GM18873 (cell line): ENCODE results near the gene ZFAND3.

Experiments
- ATAC-seq: cut with Tn5 transposase; IDR thresholded peaks from one replicate; pipeline ENCODE4 v1.9.1; 2021; ENCODE audit warnings: mild to moderate bottlenecking, moderate library complexity, moderate number of reproducible peaks; ENCODE audit not compliant: unreplicated experiment, low FRiP score

ZFAND3 gene

GRCh38 chr6:37826188-37826587 is 6.7 kb downstream of the ZFAND3 start:
- no peak for ATAC-seq

- no peak for ATAC-seq
Observed at GRCh38 chr6:37826993-37827392, 7.5 kb downstream of the ZFAND3 start.

DNA sequence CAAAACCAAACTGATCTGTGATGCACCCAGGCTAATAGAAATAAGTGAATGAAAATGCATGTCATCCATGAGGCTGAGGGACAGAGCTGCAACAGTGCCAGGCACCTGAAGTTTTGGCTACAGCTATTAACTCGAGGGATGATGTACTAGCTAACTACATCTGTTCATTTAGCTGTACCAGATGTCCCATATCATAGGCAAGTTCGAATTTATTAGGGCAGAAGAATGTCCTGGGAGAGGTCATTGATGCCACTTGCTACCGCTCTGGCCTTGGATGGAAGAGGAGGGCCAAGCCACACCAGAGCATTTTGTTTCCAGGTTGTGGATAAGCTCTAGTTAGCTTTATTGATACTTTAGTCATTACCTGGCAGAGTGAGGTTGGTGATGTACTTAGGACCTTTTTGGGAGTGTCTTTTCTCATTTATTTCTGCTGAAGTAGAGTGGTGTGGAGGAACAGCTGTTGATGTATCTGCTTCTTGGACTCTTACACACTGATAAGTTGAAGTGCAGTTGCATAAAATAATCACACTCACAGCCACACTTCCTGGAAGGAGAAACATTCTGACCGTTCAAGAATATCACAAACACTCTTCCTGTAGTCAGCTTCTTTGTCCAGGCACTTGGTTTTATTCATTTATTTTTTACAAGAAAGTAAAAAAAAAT is 8.2 kb downstream of the ZFAND3 start:
- no peak for ATAC-seq

DNA sequence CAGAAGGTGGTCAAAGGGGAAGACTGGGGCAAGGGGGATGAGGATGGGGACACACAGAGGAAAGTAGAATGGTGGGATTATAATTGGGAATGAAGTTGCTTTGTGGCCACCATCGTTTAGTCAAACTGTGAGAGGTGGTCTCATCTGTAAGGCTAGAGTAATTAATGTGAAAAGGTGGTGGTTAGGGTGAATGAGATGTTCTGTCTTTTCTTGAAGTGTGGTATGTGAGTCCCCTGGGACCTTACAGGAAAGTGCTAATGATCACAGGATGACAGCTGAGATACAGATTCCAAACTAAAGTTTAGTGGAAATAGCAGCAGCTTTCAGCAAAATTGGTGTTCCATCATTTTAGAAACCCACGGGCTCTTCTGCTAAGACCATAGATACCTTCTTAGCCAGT is 10.7 kb downstream of the ZFAND3 start:
- ATAC-seq = no peak

- no peak for ATAC-seq
Observed at GRCh38 chr6:37831457-37831856, 11.9 kb downstream of the ZFAND3 start.

DNA sequence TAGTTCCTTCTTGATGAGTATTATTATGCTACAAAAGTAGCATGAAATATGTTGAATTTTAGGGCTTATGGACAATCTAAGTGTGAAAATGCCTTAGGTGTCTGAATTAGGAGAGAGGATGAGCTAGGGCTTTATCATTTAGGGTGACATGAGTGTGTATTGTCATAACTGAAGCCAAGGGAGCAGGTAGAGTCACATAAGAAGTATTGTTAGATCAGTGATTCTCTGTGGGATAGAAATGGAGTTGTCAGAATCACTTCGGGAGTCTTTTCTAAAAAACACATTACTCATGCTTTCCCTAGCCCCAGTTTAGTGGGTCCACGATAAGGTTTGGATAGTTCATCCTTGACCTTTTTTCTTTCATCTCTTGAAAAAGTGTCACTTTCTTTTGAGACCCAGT is 16.4 kb downstream of the ZFAND3 start:
- no peak for ATAC-seq

DNA sequence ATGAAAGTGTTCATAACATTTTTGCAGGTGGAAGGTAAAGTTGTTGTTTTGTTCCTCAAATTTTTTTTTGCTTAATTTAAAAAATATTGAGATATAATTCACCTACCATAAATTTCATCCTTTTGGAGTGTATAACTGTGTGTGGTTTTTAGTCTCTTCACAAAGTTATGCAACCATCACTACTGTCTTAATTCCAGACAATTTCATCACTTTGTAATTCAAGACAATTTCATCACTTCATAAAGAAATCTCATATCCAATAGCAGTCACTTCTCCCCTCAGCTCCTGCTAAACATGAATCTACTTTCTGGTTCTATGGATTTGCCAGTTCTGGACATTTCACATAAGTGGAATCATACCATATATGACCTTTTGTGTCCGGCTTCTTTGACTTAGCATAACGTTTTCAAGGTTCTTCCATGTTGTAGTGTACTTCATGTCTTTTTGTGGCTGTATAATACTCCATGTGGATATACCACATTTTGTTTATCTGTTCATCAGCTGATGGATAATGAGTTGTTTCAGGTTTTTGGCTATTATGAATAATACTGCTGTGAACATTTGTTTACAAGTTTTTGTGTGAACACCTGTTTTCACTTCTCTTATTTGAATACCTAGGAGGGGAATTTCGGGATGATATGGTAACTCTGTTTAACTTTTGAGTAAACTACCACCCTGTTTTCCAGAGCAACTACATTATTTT is 18.8 kb downstream of the ZFAND3 start:
- ATAC-seq = no peak

DNA sequence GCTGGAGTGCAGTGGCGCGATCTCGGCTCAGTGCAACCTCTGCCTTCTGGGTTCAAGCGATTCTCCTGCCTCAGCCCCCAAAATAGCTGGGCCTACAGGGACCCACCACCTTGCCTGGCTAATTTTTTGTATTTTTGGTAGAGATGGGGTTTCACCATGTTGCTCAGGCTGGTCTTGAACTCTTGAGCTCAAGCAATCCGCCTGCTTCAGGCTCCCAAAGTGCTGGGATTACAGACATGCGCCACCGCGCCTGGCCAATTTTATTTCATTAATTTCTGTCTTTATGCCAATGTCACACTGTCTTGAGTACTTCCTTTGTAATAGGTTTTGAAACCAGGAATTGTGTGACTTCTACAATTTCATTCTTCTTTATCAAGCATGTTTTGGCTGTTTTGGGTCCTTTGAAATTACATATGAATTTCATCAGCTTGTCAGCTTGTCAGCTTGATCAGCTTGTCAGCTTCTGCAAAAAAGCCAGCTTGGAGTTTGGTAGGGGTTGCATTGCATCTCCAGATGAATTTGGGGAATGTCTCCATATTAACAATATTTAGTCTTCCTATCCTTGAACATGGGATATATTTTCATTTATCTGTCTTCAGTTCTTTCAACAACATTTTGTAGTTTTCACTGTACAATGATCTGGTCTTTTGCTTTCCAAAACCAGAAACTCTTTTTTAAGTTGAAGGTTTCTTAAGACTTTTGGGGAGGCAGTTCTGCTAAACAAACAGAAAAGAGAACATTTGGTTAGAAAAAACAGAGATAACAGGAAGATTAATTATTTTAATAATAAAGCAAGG is 20.8 kb downstream of the ZFAND3 start:
- no peak for ATAC-seq

- no peak for ATAC-seq
Observed at GRCh38 chr6:37840940-37841300, 21.4 kb downstream of the ZFAND3 start.

DNA sequence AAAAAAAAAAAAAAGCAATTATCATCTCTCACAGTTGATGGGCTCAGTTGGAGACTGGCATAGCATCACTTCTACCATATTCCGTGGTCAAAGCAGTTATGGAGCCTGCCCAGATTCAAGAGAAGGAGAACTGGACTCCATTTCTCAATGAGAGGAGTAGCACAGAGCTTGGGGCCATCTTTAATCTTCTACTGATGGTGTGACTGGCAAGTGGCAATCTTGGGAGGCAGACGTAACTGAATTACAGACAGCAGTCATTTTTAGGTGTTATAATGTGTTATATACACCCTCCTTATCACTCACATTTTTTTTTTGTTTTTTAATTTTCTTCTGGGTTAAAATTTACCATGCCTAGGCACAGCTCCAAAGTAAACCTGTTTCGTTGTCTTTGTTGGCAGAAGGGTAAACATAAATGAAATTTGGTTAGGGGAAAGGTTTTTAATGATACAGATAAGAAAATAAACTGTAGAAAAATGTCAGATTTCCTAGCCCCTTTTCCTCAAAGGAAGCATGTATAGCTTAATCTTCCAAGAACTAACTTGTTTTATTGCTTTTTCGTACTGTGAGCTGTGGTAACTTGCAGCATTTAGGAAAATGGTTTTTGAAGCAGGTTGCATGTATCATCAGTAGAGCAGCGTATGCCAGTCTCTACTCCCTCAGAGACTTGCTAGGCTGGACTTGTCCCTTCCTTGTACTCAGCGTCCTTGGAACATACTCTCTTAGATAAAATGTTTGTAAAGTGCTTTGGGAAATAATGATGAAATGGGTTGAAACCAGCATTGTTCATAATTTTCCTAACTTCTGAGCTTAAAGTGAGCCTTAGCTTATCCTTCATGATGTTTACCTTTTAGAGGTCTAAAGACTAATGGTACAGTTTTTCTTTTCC is 25.7 kb downstream of the ZFAND3 start:
- no peak for ATAC-seq

GRCh38 chr6:37845930-37846329 is 26.4 kb downstream of the ZFAND3 start:
- no peak for ATAC-seq

- ATAC-seq = no peak
Observed at GRCh38 chr6:37847704-37848103, 28.2 kb downstream of the ZFAND3 start.

DNA sequence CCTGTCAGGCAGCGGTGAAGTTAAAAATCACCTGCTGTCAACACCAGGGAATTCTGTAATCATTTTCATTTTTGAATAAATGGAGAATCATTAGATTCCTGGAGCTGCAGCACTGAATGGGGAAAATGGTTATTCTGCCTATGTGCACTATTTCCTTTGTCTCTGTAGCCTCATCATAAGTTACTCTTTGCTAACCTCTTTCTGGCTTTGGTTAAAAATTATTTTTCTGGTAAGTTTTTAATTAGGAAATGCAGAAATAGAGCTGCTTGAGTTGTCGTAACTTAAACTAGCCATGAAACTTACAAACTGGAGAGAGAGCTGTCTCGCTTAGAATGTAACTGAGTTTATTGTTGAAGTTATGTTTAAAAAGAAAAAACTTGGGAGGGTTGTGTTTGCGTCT is 28.8 kb downstream of the ZFAND3 start:
- no peak for ATAC-seq

- ATAC-seq = no peak
Observed at GRCh38 chr6:37850260-37850659, 30.7 kb downstream of the ZFAND3 start.

DNA sequence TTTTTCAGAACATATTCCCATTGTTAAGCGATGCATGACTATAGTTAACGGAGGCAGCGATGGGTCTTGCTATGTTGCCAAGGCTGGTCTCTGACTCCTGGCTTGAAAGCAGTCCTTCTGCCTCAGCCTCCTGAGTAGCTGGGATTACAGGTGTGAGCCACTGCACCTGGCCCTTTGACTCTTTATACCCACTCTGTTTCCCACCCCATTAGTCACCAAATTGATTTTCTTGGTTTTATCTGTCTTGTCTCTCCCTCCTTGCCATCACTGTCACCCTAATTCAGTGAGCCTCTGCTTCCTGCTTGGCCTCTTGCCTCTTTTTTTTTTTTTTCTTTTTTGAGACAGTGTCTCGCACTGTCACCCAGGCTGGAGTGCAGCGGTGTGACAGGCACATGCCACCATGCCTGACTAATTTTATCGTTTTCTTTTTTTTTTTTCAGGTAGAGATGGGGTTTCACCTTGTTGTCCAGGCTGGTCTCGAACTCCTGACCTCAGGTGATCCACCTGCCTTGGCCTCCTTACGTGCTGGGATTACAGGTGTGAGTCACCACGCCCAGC is 31.3 kb downstream of the ZFAND3 start:
- ATAC-seq = no peak

DNA sequence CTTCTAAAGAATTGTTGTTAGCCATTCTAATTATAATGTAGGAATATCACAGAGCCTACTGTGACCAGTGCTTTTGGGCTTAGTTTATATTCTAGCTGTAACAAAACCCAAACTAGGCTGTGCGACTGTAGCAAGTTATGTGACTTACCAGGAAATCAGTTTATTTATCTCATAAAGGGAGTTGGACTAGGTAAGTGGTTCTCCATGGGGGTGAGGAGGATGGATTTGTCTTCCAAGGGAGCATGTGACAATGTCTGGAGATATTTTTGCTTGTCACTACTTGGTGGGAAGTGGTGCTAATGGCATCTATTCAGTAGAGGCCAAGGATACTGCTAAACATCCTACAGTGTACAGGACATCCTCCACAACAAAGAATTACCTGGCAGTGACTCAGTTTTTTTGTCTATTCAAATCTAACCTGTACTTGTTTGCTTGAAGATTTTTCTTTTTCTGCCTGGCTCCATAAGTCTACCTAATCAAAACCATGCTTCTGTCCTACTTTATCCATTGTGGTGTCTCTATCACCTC is 32.5 kb downstream of the ZFAND3 start:
- ATAC-seq = no peak

DNA sequence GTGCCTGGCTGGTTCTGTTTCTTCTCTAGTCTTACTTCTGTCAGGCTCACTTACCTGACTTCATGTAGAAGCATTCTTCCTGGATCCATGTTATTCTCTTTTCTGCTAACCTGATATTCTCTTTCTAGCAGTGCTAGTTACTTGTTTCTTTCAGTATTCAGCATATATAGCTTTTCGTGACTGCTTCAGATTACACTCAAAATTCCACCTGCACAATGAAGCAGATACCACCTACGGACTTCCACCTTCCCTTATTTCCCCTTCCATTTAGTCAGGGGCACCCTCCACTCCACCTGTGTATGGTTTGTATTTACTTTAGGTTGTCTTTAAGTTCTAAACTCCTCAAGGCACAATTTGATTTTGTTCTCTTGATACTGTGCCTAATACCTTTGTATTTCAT is 36.8 kb downstream of the ZFAND3 start:
- ATAC-seq = no peak

- ATAC-seq = no peak
Observed at GRCh38 chr6:37858363-37858762, 38.8 kb downstream of the ZFAND3 start.

DNA sequence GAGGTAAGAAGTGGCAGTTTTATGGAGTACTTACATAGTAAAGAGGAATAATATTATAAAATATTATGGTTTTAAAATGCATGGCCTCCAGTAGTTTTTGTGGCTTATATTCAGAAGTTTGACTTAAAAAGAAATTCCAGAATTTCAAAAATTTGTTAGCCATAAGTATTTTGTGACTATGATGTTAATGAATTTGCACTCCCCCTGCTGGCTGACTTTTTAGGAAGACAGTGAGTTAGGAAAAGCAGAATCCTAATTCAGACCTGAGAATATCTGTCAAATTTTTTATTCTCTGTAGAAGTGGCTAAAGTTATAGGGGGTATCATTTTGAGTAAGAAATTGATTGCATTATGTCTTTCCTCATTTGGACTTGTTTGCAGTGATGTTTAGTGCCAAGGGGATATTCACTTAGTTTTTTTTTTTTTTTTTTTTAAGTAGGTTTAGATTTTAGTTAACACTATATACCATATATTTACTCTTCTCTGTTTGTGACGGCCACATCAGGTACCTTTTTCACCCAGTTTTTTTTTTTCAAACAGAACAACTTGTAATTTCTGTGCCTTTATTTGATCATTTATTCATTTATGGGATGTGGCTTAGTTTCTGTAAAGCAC is 40.8 kb downstream of the ZFAND3 start:
- no peak for ATAC-seq

DNA sequence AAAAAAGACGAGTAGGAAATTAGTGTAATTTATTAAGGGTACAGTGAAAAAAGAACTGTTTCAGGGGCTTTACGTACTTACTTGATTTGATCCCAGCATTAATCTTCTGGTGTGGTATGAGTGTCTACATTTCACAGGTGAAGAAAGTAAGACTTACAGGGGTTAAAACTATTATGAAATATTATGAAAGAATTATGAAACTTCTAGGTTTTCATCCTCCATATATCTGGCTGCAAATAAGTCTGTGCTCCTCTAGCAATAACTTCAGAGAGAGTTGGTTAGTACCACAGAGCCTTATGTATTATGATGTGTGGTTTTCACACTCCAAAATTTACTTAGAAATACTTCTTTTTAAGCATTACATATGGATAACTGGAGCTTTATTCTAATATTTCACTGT is 41.9 kb downstream of the ZFAND3 start:
- no peak for ATAC-seq
